Activated CD4-positive, alpha-beta T cell treated with anti-CD3 and anti-CD28 coated beads, Interleukin-2, amount 50 U/mL, for 24 hours (primary cell): ENCODE results near the gene SLC31A1.

Experiments used
- DNase-seq, 2 donors: peaks; one replicate each; pipeline ENCODE4 v3.0.0-alpha.2; 2020; ENCODE audit warnings: low read depth in 1 of 2, low spot score in 1 of 2

Gene SLC31A1

DNA sequence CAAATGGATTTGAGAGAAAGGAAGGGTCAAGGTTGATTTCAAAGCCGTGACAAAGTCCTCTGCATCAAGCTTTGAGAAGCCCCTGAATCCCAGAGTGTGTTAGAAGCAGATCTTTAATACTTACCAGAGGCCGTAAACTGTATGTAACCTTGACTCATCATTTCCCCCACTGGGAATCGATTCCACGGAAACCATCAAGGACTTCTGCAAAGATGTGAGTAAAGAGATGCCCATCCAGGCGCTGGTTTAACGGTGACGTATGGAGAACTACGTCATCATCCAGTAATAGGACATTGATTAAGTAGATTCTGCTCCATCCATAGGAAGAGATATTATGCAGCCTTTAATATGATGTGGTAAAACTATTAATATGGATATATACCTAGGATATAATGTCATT, 80.2 kb downstream of the SLC31A1 start:
- DNase-seq, result no peak

DNA sequence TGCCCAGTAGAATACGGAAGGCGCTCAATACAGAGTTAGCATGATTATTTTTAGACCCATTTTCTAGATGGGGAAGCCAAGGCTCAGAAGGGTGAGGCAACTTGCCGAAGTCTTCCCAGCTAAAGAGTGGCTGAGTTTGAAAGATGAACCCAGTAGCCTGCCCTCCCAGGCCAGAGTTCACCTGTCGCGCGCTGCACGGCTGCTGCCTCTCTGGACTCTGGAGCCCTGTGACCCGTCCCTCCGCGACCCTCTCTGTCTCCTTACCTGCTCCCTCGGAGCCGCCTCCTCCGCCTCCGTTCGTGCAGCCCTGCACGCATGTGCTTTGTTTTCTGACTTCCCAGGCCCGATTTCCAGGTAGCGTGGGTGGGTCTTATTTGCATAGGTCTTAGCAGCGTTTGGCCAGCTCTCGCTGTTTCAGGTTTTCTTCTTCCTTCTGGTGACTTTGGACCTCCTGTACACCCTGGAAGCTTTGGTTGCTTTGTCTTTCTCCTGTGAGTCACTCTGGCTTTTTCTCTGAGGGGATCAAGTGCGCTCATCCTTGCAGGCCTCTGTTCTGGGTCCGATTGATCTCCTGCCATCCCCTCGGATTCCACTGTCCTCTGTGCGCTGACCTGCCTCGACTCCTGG, 81.6 kb downstream of the SLC31A1 start, which contains the start of gene RNF183:
RNF183 (minus strand) TSS at position 585 of the 627 bp plus-strand sequence. CDS start 5,192 bp downstream, outside the sequence.
- no peak for DNase-seq

DNA sequence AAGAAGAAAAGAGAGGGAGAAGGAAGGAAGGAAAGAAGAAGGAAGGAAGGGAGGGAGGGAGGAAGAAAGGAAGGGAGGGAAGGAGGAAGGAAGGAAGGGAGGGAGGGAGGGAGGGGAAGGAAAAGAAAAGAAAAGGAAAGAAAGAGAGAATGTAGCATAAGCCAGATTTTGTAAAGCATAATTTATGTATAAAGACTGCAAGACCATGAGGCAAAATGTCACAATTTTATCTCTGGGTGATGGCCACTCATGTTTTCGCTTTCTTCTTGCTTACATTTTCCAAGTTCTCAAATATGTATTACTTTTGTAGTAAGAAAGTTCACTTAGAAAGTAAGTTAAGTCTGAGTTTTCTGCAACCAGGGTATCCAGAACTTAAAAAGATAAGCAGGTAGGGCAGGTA, 85.2 kb downstream of the SLC31A1 start:
- DNase-seq, result no peak

- DNase-seq, result no peak
Observed at GRCh38 chr9:113307396-113307975, 86.1 kb downstream of the SLC31A1 start.

DNA sequence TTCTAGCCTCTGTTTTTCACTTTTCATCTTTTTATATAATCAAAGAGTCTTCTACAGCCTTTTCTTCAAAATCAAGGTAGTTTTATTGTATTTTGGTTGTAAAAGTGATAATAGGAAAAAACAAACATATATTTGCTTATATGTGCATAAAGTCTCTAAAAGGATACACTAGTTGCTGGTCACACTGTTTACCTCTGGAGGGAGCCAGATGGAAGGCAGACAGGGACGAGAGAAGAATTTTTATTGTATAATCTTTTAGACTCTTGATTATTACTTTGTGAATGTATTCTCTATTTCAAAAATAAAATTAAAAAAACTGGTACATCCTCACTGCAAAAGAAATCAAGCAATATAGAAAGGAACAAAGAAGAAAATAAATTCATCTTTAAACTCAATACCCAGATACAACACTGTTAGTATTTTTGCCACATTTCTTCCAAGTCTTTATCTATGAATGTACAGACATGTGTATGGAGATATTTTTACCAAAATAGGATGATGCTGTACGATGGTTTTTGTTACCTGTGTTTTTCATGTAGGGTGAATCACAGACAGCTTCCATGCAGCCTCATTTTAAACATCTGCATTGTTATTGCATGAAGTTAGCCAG, 88.0 kb downstream of the SLC31A1 start:
- DNase-seq, result no peak

DNA sequence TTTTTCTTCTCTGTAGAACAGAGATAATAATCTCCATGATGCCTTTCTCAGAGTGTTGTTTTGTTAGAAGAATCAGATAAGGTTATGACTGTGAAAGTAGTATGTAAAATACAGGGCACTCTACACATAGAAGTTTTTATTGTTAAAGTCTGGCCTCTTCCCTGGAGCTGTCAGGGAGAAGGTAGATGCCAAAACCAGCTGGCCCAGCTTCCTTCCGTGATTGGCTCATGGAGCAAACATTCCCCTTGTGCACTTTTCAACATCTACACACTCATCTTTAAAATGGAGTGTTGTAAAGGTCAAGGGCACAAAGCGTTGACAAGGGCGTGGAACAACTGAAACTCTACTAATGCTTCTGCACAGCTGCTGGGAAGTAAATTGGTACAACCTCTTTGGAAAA, 89.2 kb downstream of the SLC31A1 start:
- DNase-seq, result no peak

- no peak for DNase-seq
Observed at GRCh38 chr9:113311961-113312360, 90.6 kb downstream of the SLC31A1 start.

- no peak for DNase-seq
Observed at GRCh38 chr9:113313261-113313660, 91.9 kb downstream of the SLC31A1 start.
